Activated naive CD8-positive, alpha-beta T cell treated with anti-CD3 and anti-CD28 coated beads, Interleukin-2, amount 10 ng/mL, durations not matched to agents 7 days and 5 days (primary cell): Measurements from ENCODE around the gene RAB35. TPM values are rescaled to one million over a fixed set of nuclear protein-coding genes. Genes with fewer than 3 reads are reported as not detected.
A peak's percentile ranks its signal among the peaks of the same experiment; 100 is the strongest.

Source experiments
- ATAC-seq: fragments of 150-1000 bp; cut with Tn5 transposase; one replicate; pipeline ENCODE4 v1.10.0; 2021; ENCODE audit warnings: low read depth, moderate library complexity
- POLR2A ChIA-PET: fragments of 350-600 bp; sonication (Branson Sonifier 250); formaldehyde crosslinking; loops from one replicate; lab custom pipeline; 2021; ENCODE audit warnings: antibody characterized with exemption; lab: Charles Lee
- DNase-seq: peaks from one replicate; pipeline ENCODE4 v3.0.0; 2021
- H3K27ac Mint-ChIP-seq: one replicate; pipeline ENCODE4 v1.8.0; 2022; ENCODE audit warnings: mild to moderate bottlenecking, mixed read lengths
- H3K27me3 Mint-ChIP-seq: one replicate; pipeline ENCODE4 v1.8.0; 2022; ENCODE audit warnings: mild to moderate bottlenecking, moderate library complexity, mixed read lengths
- H3K36me3 Mint-ChIP-seq: one replicate; pipeline ENCODE4 v1.8.0; 2021; ENCODE audit warnings: mild to moderate bottlenecking, mixed read lengths
- H3K4me1 Mint-ChIP-seq: one replicate; pipeline ENCODE4 v1.8.0; 2021; ENCODE audit warnings: mixed read lengths
- H3K4me3 Mint-ChIP-seq: one replicate; pipeline ENCODE4 v1.8.0; 2022; ENCODE audit warnings: mild to moderate bottlenecking, moderate library complexity, mixed read lengths
- H3K9me3 Mint-ChIP-seq: one replicate; pipeline ENCODE4 v1.8.0; 2021; ENCODE audit warnings: mixed read lengths
- total RNA-seq, 2 experiments: library from RNA; stranded (reverse); gene quantifications; one replicate each; pipeline ENCODE4 v1.2.3, GENCODE V29; 2021

Gene RAB35
- total RNA-seq, 2 experiments from 2014 or later, result 57.1 to 60.2 TPM

GRCh38 chr12:120142231-120142877 lies 25.8 kb upstream of the RAB35 start:
- H3K27ac Mint-ChIP-seq, result no peak overlapping the region
- no peaks in the 10 kb centered on the region for H3K9me3 Mint-ChIP-seq
- H3K27me3 Mint-ChIP-seq, result no peaks in the 10 kb centered on the region
- H3K36me3 Mint-ChIP-seq, result peaks cover 34% of the 10 kb centered on the region
- DNase-seq (no peak), ATAC-seq (no peak)
- H3K4me1 Mint-ChIP-seq, result no peaks in the 10 kb centered on the region
- H3K4me3 Mint-ChIP-seq, result no peak overlapping the region
- POLR2A ChIA-PET, result no interaction called here

- DNase-seq, result no peak
- Mint-ChIP-seq H3K36me3 (peaks cover 31% of the 10 kb centered on the region), H3K9me3 (no peaks in the 10 kb centered on the region), H3K27ac (no peak overlapping the region), H3K4me3 (no peak overlapping the region), H3K4me1 (no peaks in the 10 kb centered on the region), H3K27me3 (no peaks in the 10 kb centered on the region)
- POLR2A ChIA-PET, result no interaction called here
- no peak for ATAC-seq
Observed at GRCh38 chr12:120141336-120141735, 24.8 kb upstream of the RAB35 start.

GRCh38 chr12:120140603-120141002 lies 24.1 kb upstream of the RAB35 start:
- no peak overlapping the region for H3K4me3 Mint-ChIP-seq
- DNase-seq (no peak), ATAC-seq (no peak)
- POLR2A ChIA-PET, result no interaction called here
- no peak overlapping the region for H3K27ac Mint-ChIP-seq
- H3K27me3 Mint-ChIP-seq, result no peaks in the 10 kb centered on the region
- H3K4me1 Mint-ChIP-seq, result no peaks in the 10 kb centered on the region
- peaks cover 31% of the 10 kb centered on the region for H3K36me3 Mint-ChIP-seq
- no peaks in the 10 kb centered on the region for H3K9me3 Mint-ChIP-seq

GRCh38 chr12:120139958-120140357 lies 23.4 kb upstream of the RAB35 start:
- Mint-ChIP-seq H3K27ac (no peak overlapping the region), H3K4me1 (no peaks in the 10 kb centered on the region), H3K36me3 (peaks cover 32% of the 10 kb centered on the region), H3K4me3 (no peak overlapping the region), H3K9me3 (no peaks in the 10 kb centered on the region), H3K27me3 (no peaks in the 10 kb centered on the region)
- DNase-seq (no peak), ATAC-seq (no peak)
- POLR2A ChIA-PET, result no interaction called here

- Mint-ChIP-seq H3K27ac (no peak overlapping the region), H3K36me3 (peaks cover 31% of the 10 kb centered on the region)
Observed at GRCh38 chr12:120138366-120138765, 21.8 kb upstream of the RAB35 start.

GRCh38 chr12:120137833-120138232 lies 21.3 kb upstream of the RAB35 start:
- no peaks in the 10 kb centered on the region for H3K4me1 Mint-ChIP-seq
- ATAC-seq (no peak), DNase-seq (no peak)
- peaks cover 31% of the 10 kb centered on the region for H3K36me3 Mint-ChIP-seq
- H3K27me3 Mint-ChIP-seq, result no peaks in the 10 kb centered on the region
- H3K4me3 Mint-ChIP-seq, result no peak overlapping the region
- POLR2A ChIA-PET, result no interaction called here
- no peaks in the 10 kb centered on the region for H3K9me3 Mint-ChIP-seq
- no peak overlapping the region for H3K27ac Mint-ChIP-seq

More at GRCh38 chr12:120138366-120138765, 21.8 kb upstream of the RAB35 start:
- ATAC-seq (no peak), DNase-seq (no peak)
- Mint-ChIP-seq H3K4me3 (no peak overlapping the region), H3K4me1 (no peaks in the 10 kb centered on the region), H3K9me3 (no peaks in the 10 kb centered on the region), H3K27me3 (no peaks in the 10 kb centered on the region)
- POLR2A ChIA-PET, result interaction anchor here (1.3 kb wide), 1 partner anchor 11 kb away, joined by 3 read pairs; no protein-coding TSS in a partner anchor

- Mint-ChIP-seq H3K4me3 (no peak overlapping the region), H3K36me3 (peaks cover 28% of the 10 kb centered on the region), H3K9me3 (no peaks in the 10 kb centered on the region), H3K27ac (no peak overlapping the region), H3K4me1 (no peaks in the 10 kb centered on the region), H3K27me3 (no peaks in the 10 kb centered on the region)
- DNase-seq (no peak), ATAC-seq (no peak)
- POLR2A ChIA-PET, result no interaction called here
Observed at GRCh38 chr12:120136093-120136770, 19.7 kb upstream of the RAB35 start.

GRCh38 chr12:120134307-120134980 lies 17.9 kb upstream of the RAB35 start:
- H3K27ac Mint-ChIP-seq, result no peak overlapping the region
- no peaks in the 10 kb centered on the region for H3K4me1 Mint-ChIP-seq
- DNase-seq, result no peak
- H3K36me3 Mint-ChIP-seq, result peaks cover 17% of the 10 kb centered on the region
- no peaks in the 10 kb centered on the region for H3K27me3 Mint-ChIP-seq
- H3K4me3 Mint-ChIP-seq, result no peak overlapping the region
- ATAC-seq, result no peak
- no peaks in the 10 kb centered on the region for H3K9me3 Mint-ChIP-seq
- POLR2A ChIA-PET, result no interaction called here

- H3K4me1 Mint-ChIP-seq, result no peaks in the 10 kb centered on the region
- POLR2A ChIA-PET, result interaction anchor here (0.7 kb wide), 1 partner anchor 16 kb away, joined by 3 read pairs; the partner anchor contains the start of gene RAB35
- H3K4me3 Mint-ChIP-seq, result no peak overlapping the region
- H3K27ac Mint-ChIP-seq, result peak overlapping the region; percentile 30
- no peaks in the 10 kb centered on the region for H3K27me3 Mint-ChIP-seq
- DNase-seq (no peak), ATAC-seq (no peak)
- H3K36me3 Mint-ChIP-seq, result peaks cover 13% of the 10 kb centered on the region
- H3K9me3 Mint-ChIP-seq, result no peaks in the 10 kb centered on the region
Observed at GRCh38 chr12:120132863-120133385, 16.4 kb upstream of the RAB35 start.

GRCh38 chr12:120132054-120132836 lies 15.7 kb upstream of the RAB35 start:
- POLR2A ChIA-PET, result interaction anchor here (1.1 to 1.5 kb wide), 2 partner anchors 21 to 69 kb away, joined by 4 to 5 read pairs; partner anchors contain the start of gene RPLP0
- ATAC-seq (no peak), DNase-seq (no peak)
- Mint-ChIP-seq H3K9me3 (no peaks in the 10 kb centered on the region), H3K27me3 (no peaks in the 10 kb centered on the region), H3K4me3 (no peak overlapping the region), H3K4me1 (peaks cover under 1% of the 10 kb centered on the region), H3K27ac (no peak overlapping the region), H3K36me3 (peaks cover 13% of the 10 kb centered on the region)

GRCh38 chr12:120131116-120131515 lies 14.6 kb upstream of the RAB35 start:
- ATAC-seq (no peak), DNase-seq (no peak)
- Mint-ChIP-seq H3K4me3 (no peak overlapping the region), H3K36me3 (peaks cover 22% of the 10 kb centered on the region), H3K9me3 (no peaks in the 10 kb centered on the region), H3K27ac (no peak overlapping the region), H3K4me1 (peaks cover 1% of the 10 kb centered on the region), H3K27me3 (no peaks in the 10 kb centered on the region)
- POLR2A ChIA-PET, result interaction anchor here (1.1 to 1.5 kb wide), 2 partner anchors 20 to 70 kb away, joined by 4 to 5 read pairs; partner anchors contain the start of gene RPLP0

GRCh38 chr12:120130011-120130410 lies 13.5 kb upstream of the RAB35 start:
- peaks cover 1% of the 10 kb centered on the region for H3K4me1 Mint-ChIP-seq
- ATAC-seq (no peak), DNase-seq (no peak)
- H3K27me3 Mint-ChIP-seq, result no peaks in the 10 kb centered on the region
- POLR2A ChIA-PET, result no interaction called here
- peaks cover 20% of the 10 kb centered on the region for H3K36me3 Mint-ChIP-seq
- H3K9me3 Mint-ChIP-seq, result no peaks in the 10 kb centered on the region
- H3K27ac Mint-ChIP-seq, result no peak overlapping the region
- H3K4me3 Mint-ChIP-seq, result no peak overlapping the region

GRCh38 chr12:120126635-120127005 lies 10.1 kb upstream of the RAB35 start:
- ATAC-seq (no peak), DNase-seq (no peak)
- Mint-ChIP-seq H3K4me1 (peaks cover 18% of the 10 kb centered on the region), H3K36me3 (peaks cover 16% of the 10 kb centered on the region), H3K9me3 (no peaks in the 10 kb centered on the region), H3K4me3 (no peak overlapping the region), H3K27ac (peak overlapping the region; percentile 48), H3K27me3 (no peaks in the 10 kb centered on the region)
- POLR2A ChIA-PET, result interaction anchor here (1.0 to 1.6 kb wide), 3 partner anchors 12 to 165 kb away, joined by 3 to 5 read pairs (median 3); partner anchors contain the start of gene RNU4-2
